Stimulated activated CD8-positive, alpha-beta memory T cell treated with anti-CD3 and anti-CD28 coated beads, Interleukin-4, amount 100 ng/mL, for 4 hours (primary cell): Measurements from ENCODE around the gene TMEM139.

ENCODE experiments used
- DNase-seq, 2 donors: peaks; one replicate each; pipeline ENCODE4 v3.0.0-alpha.2; 2020; ENCODE audit warnings: low read depth in 2 of 2, low spot score in 1 of 2

The TMEM139 gene

GRCh38 chr7:143321734-143322133 is 37.0 kb downstream of the TMEM139 start:
- no peak for DNase-seq

GRCh38 chr7:143322760-143323633 is 38.2 kb downstream of the TMEM139 start:
- no peak for DNase-seq

GRCh38 chr7:143323653-143324052 is 38.9 kb downstream of the TMEM139 start:
- no peak for DNase-seq

GRCh38 chr7:143325240-143325639 is 40.5 kb downstream of the TMEM139 start:
- no peak for DNase-seq

- DNase-seq, result no peak
Observed at GRCh38 chr7:143327903-143328302, 43.1 kb downstream of the TMEM139 start.

- DNase-seq, result no peak
Observed at GRCh38 chr7:143329471-143330170, 44.9 kb downstream of the TMEM139 start.

GRCh38 chr7:143331179-143331801 is 46.5 kb downstream of the TMEM139 start:
- no peak for DNase-seq

- no peak for DNase-seq
Observed at GRCh38 chr7:143334244-143334643, 49.5 kb downstream of the TMEM139 start.

- no peak for DNase-seq
Observed at GRCh38 chr7:143337216-143337615, 52.5 kb downstream of the TMEM139 start.
